Esophagus squamous epithelium (tissue), 4 donors: ENCODE data around the gene SECISBP2.

ENCODE experiments used
- POLR2A ChIP-seq, 4 donors: fragments of 450-650 bp; IDR thresholded peaks; one replicate each; pipeline ENCODE4 v1.6.1; 2017; ENCODE audit warnings: antibody characterized with exemption in 4 of 4, mild to moderate bottlenecking in 4 of 4, moderate library complexity in 3 of 4
- TF ChIP-seq, protein P1 (sequence below), 6 experiments: fragments of 450-650 bp in 4 of 6; fragments of 200-600 bp in 2 of 6; sonication (generic) in 2 of 6; IDR thresholded peaks; one replicate each; pipeline ENCODE4 v1.5.1; 2016 to 2019; ENCODE audit warnings: antibody characterized with exemption in 6 of 6, mild to moderate bottlenecking in 4 of 6, moderate library complexity in 4 of 6

DNA sequence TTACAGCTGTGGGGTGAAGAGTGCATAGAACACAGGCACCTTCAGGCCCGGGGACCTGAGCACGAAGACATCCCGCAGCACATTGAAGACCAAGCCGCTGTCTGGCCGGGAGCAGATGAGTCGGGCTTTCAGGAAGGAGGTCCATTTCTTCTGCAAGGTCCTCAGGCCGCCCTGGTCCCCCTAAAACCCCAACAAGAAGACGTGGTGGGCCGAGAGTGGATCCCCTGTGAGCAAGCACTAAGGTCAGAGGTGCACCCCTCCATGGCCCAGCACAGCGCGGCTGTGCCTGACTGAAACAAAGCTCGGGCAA, 70.5 kb downstream of the SECISBP2 start:
- TF ChIP-seq POLR2A (IDR thresholded peaks at IDR 0.05), result no peak
- TF ChIP-seq, protein P1, sequence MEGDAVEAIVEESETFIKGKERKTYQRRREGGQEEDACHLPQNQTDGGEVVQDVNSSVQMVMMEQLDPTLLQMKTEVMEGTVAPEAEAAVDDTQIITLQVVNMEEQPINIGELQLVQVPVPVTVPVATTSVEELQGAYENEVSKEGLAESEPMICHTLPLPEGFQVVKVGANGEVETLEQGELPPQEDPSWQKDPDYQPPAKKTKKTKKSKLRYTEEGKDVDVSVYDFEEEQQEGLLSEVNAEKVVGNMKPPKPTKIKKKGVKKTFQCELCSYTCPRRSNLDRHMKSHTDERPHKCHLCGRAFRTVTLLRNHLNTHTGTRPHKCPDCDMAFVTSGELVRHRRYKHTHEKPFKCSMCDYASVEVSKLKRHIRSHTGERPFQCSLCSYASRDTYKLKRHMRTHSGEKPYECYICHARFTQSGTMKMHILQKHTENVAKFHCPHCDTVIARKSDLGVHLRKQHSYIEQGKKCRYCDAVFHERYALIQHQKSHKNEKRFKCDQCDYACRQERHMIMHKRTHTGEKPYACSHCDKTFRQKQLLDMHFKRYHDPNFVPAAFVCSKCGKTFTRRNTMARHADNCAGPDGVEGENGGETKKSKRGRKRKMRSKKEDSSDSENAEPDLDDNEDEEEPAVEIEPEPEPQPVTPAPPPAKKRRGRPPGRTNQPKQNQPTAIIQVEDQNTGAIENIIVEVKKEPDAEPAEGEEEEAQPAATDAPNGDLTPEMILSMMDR (IDR thresholded peaks at IDR 0.05), result no peak
